Thyroid gland (tissue), 4 donors: ENCODE measurements around the gene HK3. TPM values are rescaled to one million over a fixed set of nuclear protein-coding genes. Genes with fewer than 3 reads are reported as not detected.

Source experiments
- DNase-seq, 2 donors: peaks; one replicate each; pipeline ENCODE4 v3.0.0-alpha.2; 2019
- H3K27ac ChIP-seq, 3 donors: fragments of 200-600 bp; sonication (generic); 1 replicate in 2 of 3; 2 replicates in 1 of 3; pipeline ENCODE4 v1.5.1; 2016 to 2019; ENCODE audit warnings: mild to moderate bottlenecking in 1 of 3, moderate library complexity in 1 of 3
- H3K27me3 ChIP-seq: fragments of 200-600 bp; sonication (generic); one replicate; pipeline ENCODE4 v1.5.1; 2019
- H3K36me3 ChIP-seq, 2 donors: fragments of 200-600 bp; sonication (generic); one replicate each; pipeline ENCODE4 v1.5.1; 2016 to 2019
- H3K4me1 ChIP-seq, 2 donors: fragments of 200-600 bp; sonication (generic); one replicate each; pipeline ENCODE4 v1.5.1; 2017 to 2019
- H3K4me3 ChIP-seq, 3 donors: fragments of 200-600 bp; sonication (generic); replicated peaks in 1 of 3; 1 replicate in 2 of 3; 2 replicates in 1 of 3; pipeline ENCODE4 v1.5.1; 2016; ENCODE audit warnings: mild to moderate bottlenecking in 1 of 3
- H3K9me3 ChIP-seq: fragments of 200-600 bp; sonication (generic); one replicate; pipeline ENCODE4 v1.5.1; 2017
- POLR2A ChIP-seq, 2 donors: fragments of 450-650 bp; IDR thresholded peaks; one replicate each; pipeline ENCODE4 v1.6.1; 2017; ENCODE audit warnings: antibody characterized with exemption in 2 of 2, mild to moderate bottlenecking in 2 of 2, moderate library complexity in 1 of 2
- WGBS, 2 donors: methylation state at CpG; one replicate each; pipeline ENCODE4 v1.1.5; 2017; 5-methylcytosine and 5-hydroxymethylcytosine counted together
- intact Hi-C: fragments of 100-400 bp; cut with DNase I; formaldehyde crosslinking; loops from one replicate; pipeline ENCODE4 v1.15.1; 2023
- total RNA-seq, 4 donors: library from RNA; depleted of rRNA; stranded (reverse); fragments of >200 nt; gene quantifications; one replicate each; pipeline ENCODE4 v1.2.3, GENCODE V29; 2016
- TF ChIP-seq, protein P1 (sequence below), 6 experiments: fragments of 200-600 bp in 3 of 6; fragments of 450-650 bp in 3 of 6; sonication (generic) in 3 of 6; IDR thresholded peaks; one replicate each; pipeline ENCODE4 v1.5.1; 2016 to 2019; ENCODE audit warnings: antibody characterized with exemption in 6 of 6, mild to moderate bottlenecking in 2 of 6, inconsistent platforms in 1 of 6, moderate library complexity in 1 of 6

Gene HK3
- total RNA-seq, 4 donors from 2014 or later, result 0.67 to 3.1 (median 2.1) TPM

DNA sequence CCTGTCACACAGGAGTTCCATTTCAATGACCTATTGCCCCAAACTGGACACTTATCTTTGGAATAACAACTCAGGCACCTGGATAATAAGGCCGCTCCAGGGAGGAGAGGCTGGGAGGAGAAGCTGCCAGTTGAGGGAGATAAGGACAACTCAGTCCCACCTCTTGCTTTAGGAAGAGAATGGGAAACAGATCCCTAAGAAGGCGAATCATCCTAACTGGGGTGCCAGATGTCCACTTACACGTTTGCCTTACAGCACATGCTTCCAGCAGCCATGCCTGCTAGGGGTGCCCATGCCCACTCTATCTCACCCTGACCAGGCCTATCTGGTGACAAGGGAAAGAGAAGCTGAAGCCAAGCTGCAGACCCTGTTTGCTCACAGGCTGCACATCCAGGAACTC, 6.5 kb downstream of the HK3 start:
- 71 to 94% methylated on average over 3 of the region's 3 CpGs for WGBS, 2 donors
- intact Hi-C loops, result no loop called here
- Histone ChIP-seq H3K9me3 (no peaks in the 10 kb centered on the region), H3K27me3 (no peaks in the 10 kb centered on the region), H3K4me3 (no peak overlapping the region), H3K4me1 (no peaks in the 10 kb centered on the region), H3K27ac (no peak overlapping the region), H3K36me3 (no peaks in the 10 kb centered on the region)
- TF ChIP-seq POLR2A (IDR thresholded peaks at IDR 0.05), result no peak
- TF ChIP-seq, protein P1, sequence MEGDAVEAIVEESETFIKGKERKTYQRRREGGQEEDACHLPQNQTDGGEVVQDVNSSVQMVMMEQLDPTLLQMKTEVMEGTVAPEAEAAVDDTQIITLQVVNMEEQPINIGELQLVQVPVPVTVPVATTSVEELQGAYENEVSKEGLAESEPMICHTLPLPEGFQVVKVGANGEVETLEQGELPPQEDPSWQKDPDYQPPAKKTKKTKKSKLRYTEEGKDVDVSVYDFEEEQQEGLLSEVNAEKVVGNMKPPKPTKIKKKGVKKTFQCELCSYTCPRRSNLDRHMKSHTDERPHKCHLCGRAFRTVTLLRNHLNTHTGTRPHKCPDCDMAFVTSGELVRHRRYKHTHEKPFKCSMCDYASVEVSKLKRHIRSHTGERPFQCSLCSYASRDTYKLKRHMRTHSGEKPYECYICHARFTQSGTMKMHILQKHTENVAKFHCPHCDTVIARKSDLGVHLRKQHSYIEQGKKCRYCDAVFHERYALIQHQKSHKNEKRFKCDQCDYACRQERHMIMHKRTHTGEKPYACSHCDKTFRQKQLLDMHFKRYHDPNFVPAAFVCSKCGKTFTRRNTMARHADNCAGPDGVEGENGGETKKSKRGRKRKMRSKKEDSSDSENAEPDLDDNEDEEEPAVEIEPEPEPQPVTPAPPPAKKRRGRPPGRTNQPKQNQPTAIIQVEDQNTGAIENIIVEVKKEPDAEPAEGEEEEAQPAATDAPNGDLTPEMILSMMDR (IDR thresholded peaks at IDR 0.05), result no peak
- no peak for DNase-seq

DNA sequence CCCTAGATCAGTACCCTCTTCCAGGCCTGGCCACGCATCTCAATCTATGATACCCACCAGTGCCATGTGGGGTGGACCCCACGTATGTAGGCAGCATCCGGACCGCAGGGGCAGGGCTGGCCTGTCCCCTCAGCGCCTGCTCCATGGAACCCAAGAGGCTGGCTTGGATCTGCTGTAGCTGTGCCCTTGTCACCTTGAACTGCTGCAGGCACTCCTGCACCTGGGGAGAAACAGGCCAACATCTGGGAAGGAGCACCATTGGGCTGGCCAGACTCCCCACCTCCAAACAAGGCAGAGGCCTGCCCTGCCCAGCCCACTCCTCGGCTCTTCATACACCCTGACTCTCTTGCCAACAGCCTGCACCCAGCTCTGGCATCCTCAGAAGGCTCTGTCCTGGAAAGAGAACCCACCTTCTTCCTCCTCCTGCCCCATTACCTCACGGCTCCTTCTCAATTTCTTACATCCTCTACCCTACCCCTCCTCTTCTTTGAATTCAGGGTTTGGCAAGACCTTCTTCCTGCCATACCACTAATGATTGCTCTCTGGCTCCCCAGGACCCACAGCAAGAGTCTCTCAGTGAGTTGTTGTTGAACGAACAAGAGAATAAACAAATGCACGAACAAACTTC, 7.7 kb downstream of the HK3 start:
- no peak for DNase-seq
- no peak for TF ChIP-seq POLR2A (IDR thresholded peaks at IDR 0.05)
- TF ChIP-seq, protein P1 (IDR thresholded peaks at IDR 0.05), result no peak
- 43 to 72% methylated on average over 4 to 9 of the region's 9 CpGs for WGBS, 2 donors

DNA sequence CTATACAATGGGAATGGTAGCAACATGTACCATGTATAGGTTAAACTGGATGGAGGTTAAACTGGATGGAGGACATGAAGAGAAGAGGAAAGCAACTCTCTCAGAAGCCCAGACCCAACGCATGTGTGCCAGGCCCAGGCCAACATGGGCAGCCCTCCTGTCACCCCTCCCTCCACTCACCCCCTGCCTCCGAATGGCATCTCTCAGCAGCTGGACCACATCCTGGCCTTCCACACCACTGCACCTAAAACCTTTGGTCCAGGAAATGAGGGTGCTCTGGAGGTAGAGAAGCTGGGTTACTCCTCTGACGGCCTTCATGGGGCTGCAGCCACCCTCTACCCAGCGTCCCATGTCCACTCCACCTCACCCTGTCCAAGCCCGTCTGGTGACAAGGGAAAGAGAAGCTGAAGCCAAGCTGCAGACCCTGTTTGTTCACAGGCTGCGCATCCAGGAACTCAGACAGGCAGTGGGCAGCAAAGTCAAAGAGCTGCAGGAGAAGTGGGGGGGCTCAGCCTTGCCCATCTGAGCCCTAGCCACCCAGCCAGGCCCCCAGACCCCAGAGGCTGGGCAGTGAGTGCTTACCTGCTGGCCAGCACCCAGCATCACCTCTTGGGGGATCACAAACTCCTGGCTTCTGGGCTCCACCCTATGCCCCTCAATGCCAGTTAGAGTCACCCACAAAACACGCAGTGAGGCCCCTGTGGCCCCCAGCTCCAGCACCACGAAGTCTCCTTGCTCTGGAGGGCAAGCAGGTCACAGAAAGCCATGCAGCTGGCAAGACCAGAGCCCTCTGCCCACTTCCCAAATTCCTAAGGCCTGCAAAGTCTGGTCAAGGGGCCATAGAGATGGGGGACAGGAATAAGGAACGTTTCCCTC, 8.5 kb downstream of the HK3 start:
- Histone ChIP-seq H3K4me1 (no peaks in the 10 kb centered on the region), H3K36me3 (no peaks in the 10 kb centered on the region), H3K9me3 (no peaks in the 10 kb centered on the region), H3K27ac (no peak overlapping the region), H3K27me3 (no peaks in the 10 kb centered on the region), H3K4me3 (no peak overlapping the region)
- no peak for TF ChIP-seq POLR2A (IDR thresholded peaks at IDR 0.05)
- TF ChIP-seq, protein P1 (IDR thresholded peaks at IDR 0.05), result no peak
- WGBS, 2 donors, result 82 to 88% methylated on average over 7 to 9 of the region's 9 CpGs
- no peak for DNase-seq
- intact Hi-C loops, result no loop called here

More for the DNA sequence above, 7.7 kb downstream of the HK3 start:
- no peaks in the 10 kb centered on the region for H3K4me1 ChIP-seq
- H3K9me3 ChIP-seq, result no peaks in the 10 kb centered on the region
- no peak overlapping the region for H3K4me3 ChIP-seq
- H3K36me3 ChIP-seq, result no peaks in the 10 kb centered on the region
- H3K27me3 ChIP-seq, result no peaks in the 10 kb centered on the region
- H3K27ac ChIP-seq, result no peak overlapping the region
- intact Hi-C loops, result no loop called here

DNA sequence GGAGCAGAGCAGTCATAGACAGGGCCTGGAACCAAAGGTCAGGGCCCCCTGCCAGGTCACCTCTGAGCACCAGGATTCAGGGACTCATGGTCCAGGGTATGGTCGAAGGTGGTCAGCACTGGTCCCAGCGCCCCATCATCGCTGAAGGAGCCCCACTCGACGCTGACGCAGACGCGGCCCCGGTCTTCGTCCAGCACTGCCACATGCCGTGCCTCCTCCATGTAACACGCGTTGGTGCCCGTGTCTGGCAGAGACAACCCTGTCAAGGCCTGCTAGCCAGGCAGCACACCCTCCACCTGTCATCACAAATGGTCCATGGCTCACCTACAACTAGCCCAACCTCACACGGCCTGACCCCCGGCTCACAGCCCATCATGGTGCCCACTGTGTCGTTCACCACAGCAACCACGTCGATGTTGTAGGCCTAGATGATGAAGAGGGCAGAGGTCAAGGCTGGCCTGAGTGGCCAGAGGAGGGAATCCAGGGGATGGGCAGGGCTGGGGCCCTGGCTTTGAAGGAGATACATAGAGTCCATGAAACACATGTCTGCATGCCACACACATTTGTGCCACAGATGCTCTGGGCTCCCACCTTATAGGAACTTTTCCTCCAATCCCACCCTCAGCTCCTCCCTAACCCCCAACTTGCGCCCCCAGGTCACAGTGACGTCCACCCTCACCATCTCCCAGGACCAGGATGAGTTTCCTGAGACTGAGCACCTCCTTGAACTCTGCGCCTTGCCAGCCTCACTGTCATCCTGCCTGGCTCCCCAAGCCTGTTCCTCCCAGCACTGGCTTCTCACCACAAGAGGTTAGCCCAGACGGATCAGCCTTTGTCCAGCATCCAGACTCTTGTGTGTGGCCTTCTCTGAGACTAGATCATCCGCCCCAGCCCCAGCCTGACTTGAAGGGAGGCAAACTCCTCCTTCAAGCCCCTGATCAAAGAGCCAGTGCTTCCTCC, 9.5 kb downstream of the HK3 start:
- WGBS, 2 donors, result 91 to 92% methylated on average over 10 to 24 of the region's 24 CpGs
- TF ChIP-seq, protein P1 (IDR thresholded peaks at IDR 0.05), result no peak
- TF ChIP-seq POLR2A (IDR thresholded peaks at IDR 0.05), result no peak
- no peak overlapping the region for H3K4me3 ChIP-seq
- DNase-seq, result no peak
- no peaks in the 10 kb centered on the region for H3K27me3 ChIP-seq
- no peak overlapping the region for H3K27ac ChIP-seq
- no peaks in the 10 kb centered on the region for H3K4me1 ChIP-seq
- no peaks in the 10 kb centered on the region for H3K9me3 ChIP-seq
- intact Hi-C loops, result no loop called here
- no peaks in the 10 kb centered on the region for H3K36me3 ChIP-seq
